ENCODE measurements around the gene AK5. TPM values are rescaled to one million over a fixed set of nuclear protein-coding genes. Genes with fewer than 3 reads are reported as not detected.
"Not testable (repeated sequence)": the region's sequence is repeated elsewhere in the genome, so short reads cannot be mapped to it uniquely, and the experiment has no call there.

AK5 gene
- total RNA-seq, 2 donors from 2014 or later = 1.2 TPM; not detected in 1

GRCh38 chr1:77405186-77405585 is 123.4 kb downstream of the AK5 start:
- Mint-ChIP-seq H3K4me3 (no peak overlapping the region), H3K27me3 (peaks cover 0 to 14% of the 10 kb centered on the region in 2 donors), H3K36me3 (peaks cover 10% of the 10 kb centered on the region), H3K9me3 (peaks cover 6% of the 10 kb centered on the region), H3K4me1 (ENCODE audit: low read depth in 2 of 2) (peaks cover 0 to 3% of the 10 kb centered on the region in 2 donors), H3K27ac (no peak overlapping the region)
- ATAC-seq (peak in 1 of 2 donors; percentile 31), DNase-seq (ENCODE audit: low spot score) (no peak)

- H3K4me1 Mint-ChIP-seq (ENCODE audit: low read depth in 2 of 2) = peaks cover 0 to 3% of the 10 kb centered on the region in 2 donors
- no peak overlapping the region for H3K27ac Mint-ChIP-seq
- no peak for ATAC-seq
- no peak for DNase-seq (ENCODE audit: low spot score)
- peaks cover 15% of the 10 kb centered on the region for H3K36me3 Mint-ChIP-seq
- H3K4me3 Mint-ChIP-seq = no peak overlapping the region
- H3K9me3 Mint-ChIP-seq = peaks cover 6% of the 10 kb centered on the region
- H3K27me3 Mint-ChIP-seq = peaks cover 6 to 17% of the 10 kb centered on the region in 2 donors
These were observed 124.8 kb downstream of the AK5 start for GRCh38 chr1:77406661-77407060.

- DNase-seq (ENCODE audit: low spot score) (no peak), ATAC-seq (no peak)
- Mint-ChIP-seq H3K27ac (no peak overlapping the region), H3K4me1 (ENCODE audit: low read depth in 2 of 2) (peaks cover 7 to 10% of the 10 kb centered on the region in 2 donors), H3K4me3 (no peak overlapping the region), H3K9me3 (peaks cover 6% of the 10 kb centered on the region), H3K27me3 (peaks cover 16 to 24% of the 10 kb centered on the region in 2 donors), H3K36me3 (peaks cover 16% of the 10 kb centered on the region)
These were observed 126.0 kb downstream of the AK5 start for GRCh38 chr1:77407738-77408375.

DNA sequence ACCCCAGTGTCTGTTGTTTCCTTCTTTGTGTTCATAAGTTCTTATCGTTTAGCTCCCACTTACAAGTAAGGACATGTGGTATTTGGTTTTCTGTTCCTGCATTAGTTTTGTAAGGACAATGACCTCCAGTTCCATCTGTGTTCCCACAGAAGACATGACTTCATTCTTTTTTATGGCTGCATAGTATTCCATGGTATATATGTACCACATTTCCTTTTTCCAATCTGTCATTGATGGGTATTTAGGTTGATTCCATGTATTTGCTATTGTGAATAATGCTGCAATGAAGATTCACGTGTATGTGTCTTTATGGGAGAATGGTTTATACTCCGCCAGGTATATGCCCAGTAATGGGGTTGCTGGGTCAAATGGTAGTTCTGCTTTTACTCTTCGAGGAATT is 127.1 kb downstream of the AK5 start:
- H3K27ac Mint-ChIP-seq; H3K9me3 Mint-ChIP-seq; H3K4me3 Mint-ChIP-seq; DNase-seq (ENCODE audit: low spot score); ATAC-seq: not testable (repeated sequence)
- Mint-ChIP-seq H3K36me3 (peaks cover 16% of the 10 kb centered on the region), H3K27me3 (peaks cover 26 to 35% of the 10 kb centered on the region in 2 donors), H3K4me1 (ENCODE audit: low read depth in 2 of 2) (peaks cover 18 to 20% of the 10 kb centered on the region in 2 donors)

GRCh38 chr1:77412069-77412819 is 130.4 kb downstream of the AK5 start:
- DNase-seq (ENCODE audit: low spot score) (no peak), ATAC-seq (no peak)
- Mint-ChIP-seq H3K4me3 (peak overlapping the region; percentile 52), H3K27ac (no peak overlapping the region), H3K36me3 (peaks cover 10% of the 10 kb centered on the region), H3K27me3 (peaks cover 30 to 40% of the 10 kb centered on the region in 2 donors), H3K4me1 (ENCODE audit: low read depth in 2 of 2) (peaks cover 19% of the 10 kb centered on the region in 2 donors), H3K9me3 (peaks cover 6% of the 10 kb centered on the region)

- Mint-ChIP-seq H3K27me3 (peaks cover 33 to 42% of the 10 kb centered on the region in 2 donors), H3K27ac (peak overlapping the region; percentile 9 to 18), H3K9me3 (peaks cover 6% of the 10 kb centered on the region), H3K36me3 (peaks cover 13% of the 10 kb centered on the region), H3K4me3 (peak overlapping the region; percentile 52), H3K4me1 (ENCODE audit: low read depth in 2 of 2) (peaks cover 19% of the 10 kb centered on the region in 2 donors)
- ATAC-seq (no peak), DNase-seq (ENCODE audit: low spot score) (no peak)
These were observed 131.2 kb downstream of the AK5 start for GRCh38 chr1:77412820-77413530.

DNA sequence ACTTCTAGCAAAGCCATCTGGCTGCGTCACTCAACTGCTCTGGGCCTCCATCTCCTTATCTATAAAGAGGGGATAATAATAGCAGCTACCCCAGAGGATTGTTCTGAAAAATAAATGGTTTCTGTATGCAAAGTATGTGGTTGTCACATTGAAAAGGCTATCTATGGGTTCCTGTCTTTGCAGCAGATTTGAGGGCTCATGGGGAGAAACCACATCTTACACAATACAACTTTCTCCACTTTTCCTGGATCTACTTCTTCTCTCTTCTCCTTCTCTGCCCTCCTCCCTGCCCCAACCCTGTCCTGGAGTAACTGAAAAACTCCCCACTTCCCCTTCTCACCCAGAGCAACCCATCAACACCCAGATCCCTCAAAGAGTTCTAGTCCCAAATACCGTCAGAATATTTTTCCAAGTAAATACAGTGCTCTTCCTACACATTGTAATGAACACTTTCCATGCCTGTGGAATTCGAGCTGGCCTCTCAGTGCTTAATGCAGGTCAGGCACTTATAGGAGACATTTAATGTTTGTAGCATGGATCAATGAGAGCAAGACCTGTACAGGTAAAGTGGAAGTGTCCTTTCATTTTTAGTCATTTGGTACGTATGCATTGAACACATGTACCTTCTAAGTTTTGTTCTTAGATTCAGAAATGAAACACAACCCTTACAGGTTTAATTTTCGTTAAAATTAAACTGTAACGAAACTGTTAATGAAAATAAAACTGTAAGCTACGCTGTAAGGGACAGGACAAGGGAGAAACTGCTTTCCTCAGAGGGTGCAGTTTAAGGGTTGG is 131.9 kb downstream of the AK5 start:
- DNase-seq (ENCODE audit: low spot score) = no peak
- peaks cover 33 to 43% of the 10 kb centered on the region in 2 donors for H3K27me3 Mint-ChIP-seq
- peak overlapping the region; percentile 9 to 18 for H3K27ac Mint-ChIP-seq
- ATAC-seq = peak; percentile 52 to 79
- peaks cover 13% of the 10 kb centered on the region for H3K36me3 Mint-ChIP-seq
- H3K4me3 Mint-ChIP-seq = peak overlapping the region; percentile 52
- peaks cover 19% of the 10 kb centered on the region in 2 donors for H3K4me1 Mint-ChIP-seq (ENCODE audit: low read depth in 2 of 2)
- peaks cover 6% of the 10 kb centered on the region for H3K9me3 Mint-ChIP-seq

- Mint-ChIP-seq H3K4me3 (no peak overlapping the region), H3K27me3 (peaks cover 33 to 42% of the 10 kb centered on the region in 2 donors), H3K27ac (no peak overlapping the region), H3K36me3 (peaks cover 10% of the 10 kb centered on the region), H3K4me1 (ENCODE audit: low read depth in 2 of 2) (peaks cover 22 to 30% of the 10 kb centered on the region in 2 donors), H3K9me3 (no peaks in the 10 kb centered on the region)
- DNase-seq (ENCODE audit: low spot score) (no peak), ATAC-seq (no peak)
These were observed 133.8 kb downstream of the AK5 start for GRCh38 chr1:77415579-77415978.

DNA sequence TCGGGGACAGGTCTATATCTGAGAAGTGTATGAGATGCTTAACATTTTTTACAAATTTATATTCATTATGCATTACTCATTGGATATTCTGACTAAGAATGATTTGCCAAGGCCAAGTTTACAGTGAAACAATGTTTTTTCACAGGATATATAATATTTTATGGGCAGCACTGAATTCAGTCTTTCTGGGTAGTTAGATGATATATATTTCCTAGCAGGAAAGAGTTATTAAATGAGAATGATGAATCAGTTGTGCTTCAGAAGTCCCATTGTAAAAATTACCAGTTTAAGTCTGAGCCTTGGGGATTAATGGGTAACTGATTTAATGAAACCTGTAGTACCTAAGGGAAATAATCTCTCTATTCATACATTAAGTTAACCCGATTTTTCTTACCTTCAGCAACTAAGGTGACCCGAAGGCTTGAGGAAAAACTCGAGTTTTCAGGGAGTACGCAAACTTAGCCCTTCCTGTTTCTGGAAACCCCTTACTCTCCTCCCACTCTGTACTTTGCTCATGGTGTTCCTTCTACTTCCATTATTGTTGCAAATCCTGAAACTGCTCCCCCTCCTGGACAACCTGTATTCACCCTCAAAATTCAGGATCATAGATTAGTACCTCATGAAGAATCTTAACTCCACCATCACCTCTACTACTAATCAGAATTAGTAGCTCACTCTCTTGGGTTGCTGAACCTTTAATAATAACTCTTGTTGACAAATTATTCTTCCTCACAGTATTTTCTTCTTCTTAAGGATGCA is 135.1 kb downstream of the AK5 start:
- no peak for ATAC-seq
- Mint-ChIP-seq H3K4me1 (ENCODE audit: low read depth in 2 of 2) (peaks cover 28 to 38% of the 10 kb centered on the region in 2 donors), H3K27me3 (peaks cover 26 to 39% of the 10 kb centered on the region in 2 donors), H3K9me3 (peaks cover 1% of the 10 kb centered on the region), H3K4me3 (no peak overlapping the region), H3K36me3 (peaks cover 4% of the 10 kb centered on the region), H3K27ac (no peak overlapping the region)
- no peak for DNase-seq (ENCODE audit: low spot score)

DNA sequence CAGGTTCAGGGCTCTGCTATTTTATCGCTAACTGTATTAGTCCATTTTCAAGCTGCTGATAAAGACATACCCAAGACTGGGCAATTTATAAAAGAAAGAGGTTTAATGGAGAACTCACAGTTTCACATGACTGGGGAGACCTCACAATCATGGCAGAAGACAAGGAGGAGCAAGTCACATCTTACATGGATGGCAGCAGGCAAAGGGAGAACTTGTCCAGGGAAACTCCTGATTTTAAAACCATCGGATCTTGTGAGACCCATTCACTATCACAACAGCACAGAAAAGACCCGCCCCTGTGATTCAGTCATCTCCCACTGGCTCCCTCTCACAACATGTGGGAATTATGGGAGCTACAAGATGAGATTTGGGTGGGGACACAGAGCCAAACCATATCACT is 136.2 kb downstream of the AK5 start:
- H3K4me3 Mint-ChIP-seq = not testable (repeated sequence)

DNA sequence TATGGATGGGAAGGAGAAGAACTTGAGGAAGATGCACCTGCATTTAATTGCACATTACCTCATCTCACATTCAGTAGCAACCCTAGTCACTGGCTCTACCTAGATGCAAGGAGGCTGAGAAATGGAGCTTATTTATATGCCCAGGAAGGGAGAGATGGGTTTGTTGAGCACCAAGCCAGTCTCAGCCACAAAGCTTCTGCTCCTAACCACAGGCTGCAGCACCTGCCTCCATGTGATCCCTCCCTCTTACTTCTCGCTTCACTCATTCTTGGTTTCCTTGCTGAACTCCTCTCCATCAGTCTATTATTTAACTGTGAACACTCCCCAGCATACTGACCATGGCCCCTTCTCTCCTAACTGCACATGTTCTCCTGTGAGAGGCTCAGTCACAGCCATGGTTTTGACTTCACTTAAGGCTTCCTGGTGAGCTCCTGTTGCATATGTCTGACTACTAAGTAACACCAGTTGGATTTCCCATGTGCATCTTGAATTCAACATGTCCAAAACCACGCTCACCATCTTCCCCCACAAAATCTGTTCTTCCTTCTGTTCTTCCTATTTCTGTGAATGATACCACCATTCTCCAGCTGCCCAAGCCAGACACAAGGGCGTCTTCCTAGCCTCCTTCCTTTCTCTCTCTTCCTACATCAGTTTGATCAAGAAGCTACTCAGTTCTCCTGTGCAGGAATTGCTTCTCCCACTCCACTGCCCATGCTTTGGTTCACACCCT is 139.8 kb downstream of the AK5 start:
- peak overlapping the region; percentile 21 for H3K4me3 Mint-ChIP-seq
- H3K27me3 Mint-ChIP-seq = peaks cover 6 to 14% of the 10 kb centered on the region in 2 donors
- peaks cover 4% of the 10 kb centered on the region for H3K9me3 Mint-ChIP-seq
- peaks cover 23% of the 10 kb centered on the region for H3K36me3 Mint-ChIP-seq
- DNase-seq (ENCODE audit: low spot score) (no peak), ATAC-seq (peak in 1 of 2 donors; percentile 32)
- peaks cover 20 to 26% of the 10 kb centered on the region in 2 donors for H3K4me1 Mint-ChIP-seq (ENCODE audit: low read depth in 2 of 2)
- H3K27ac Mint-ChIP-seq = no peak overlapping the region

More for the DNA sequence above, 136.2 kb downstream of the AK5 start:
- Mint-ChIP-seq H3K4me1 (ENCODE audit: low read depth in 2 of 2) (peaks cover 27 to 37% of the 10 kb centered on the region in 2 donors), H3K27me3 (peaks cover 15 to 30% of the 10 kb centered on the region in 2 donors)
- not testable (repeated sequence) for H3K36me3 Mint-ChIP-seq; H3K9me3 Mint-ChIP-seq; H3K27ac Mint-ChIP-seq; DNase-seq (ENCODE audit: low spot score); ATAC-seq

DNA sequence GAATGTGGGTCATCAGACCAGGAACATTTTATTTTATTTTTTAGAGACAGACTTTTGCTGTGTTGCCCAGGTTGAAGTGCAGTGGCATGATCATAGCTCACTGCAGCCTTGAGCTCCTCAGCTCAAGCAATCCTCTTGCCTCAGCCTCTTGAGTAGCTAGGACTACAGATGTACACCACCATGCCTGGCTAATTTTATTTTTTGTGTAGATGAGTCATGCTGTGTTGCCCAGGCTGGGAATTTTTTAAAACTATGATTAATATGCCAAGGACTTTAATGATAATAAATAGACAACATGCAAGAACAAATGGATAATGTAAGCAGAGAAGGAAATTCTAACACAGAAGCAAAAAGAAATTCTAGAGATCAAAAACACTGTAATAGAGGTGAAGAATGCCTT is 142.4 kb downstream of the AK5 start:
- Mint-ChIP-seq H3K4me3 (no peak overlapping the region), H3K9me3 (peaks cover 4% of the 10 kb centered on the region), H3K4me1 (ENCODE audit: low read depth in 2 of 2) (peaks cover 20 to 23% of the 10 kb centered on the region in 2 donors), H3K27me3 (peaks cover 0 to 3% of the 10 kb centered on the region in 2 donors), H3K36me3 (peaks cover 19% of the 10 kb centered on the region), H3K27ac (no peak overlapping the region)
- no peak for DNase-seq (ENCODE audit: low spot score)
- ATAC-seq = no peak

Measured in natural killer cell treated with Interleukin-12 subunit alpha and Interleukin-12 subunit beta and Interleukin-15 and Interleukin-18, amount 100 ng/mL, for 72 hours (primary cell).